Effector memory CD8-positive, alpha-beta T cell (primary cell): ENCODE measurements around the gene ZNF688.
"Not testable (repeated sequence)": the region's sequence is repeated elsewhere in the genome, so short reads cannot be mapped to it uniquely, and the experiment has no call there.

Experiments
- ATAC-seq: fragments of 150-1000 bp; cut with Tn5 transposase; replicated peaks from 2 replicates; pipeline ENCODE4 v1.10.0; 2021; ENCODE audit warnings: mild to moderate bottlenecking, moderate library complexity
- DNase-seq, 3 experiments: peaks; one replicate each; pipeline ENCODE4 v3.0.0; 2021
- H3K27ac Mint-ChIP-seq, 2 donors: one replicate each; pipeline ENCODE4 v1.8.0; 2022; ENCODE audit warnings: mild to moderate bottlenecking in 2 of 2, mixed read lengths in 2 of 2, moderate library complexity in 2 of 2
- H3K27me3 Mint-ChIP-seq, 2 donors: one replicate each; pipeline ENCODE4 v1.8.0; 2022; ENCODE audit warnings: mixed read lengths in 2 of 2
- H3K36me3 Mint-ChIP-seq: one replicate; pipeline ENCODE4 v1.8.0; 2022; ENCODE audit warnings: mild to moderate bottlenecking, moderate library complexity, mixed read lengths; ENCODE audit not compliant: insufficient read depth
- H3K4me1 Mint-ChIP-seq, 2 donors: one replicate each; pipeline ENCODE4 v1.8.0; 2022; ENCODE audit warnings: low read depth in 2 of 2, mixed read lengths in 2 of 2
- H3K4me3 Mint-ChIP-seq, 2 donors: one replicate each; pipeline ENCODE4 v1.8.0; 2022; ENCODE audit warnings: mild to moderate bottlenecking in 2 of 2, mixed read lengths in 2 of 2, moderate library complexity in 2 of 2
- H3K9me3 Mint-ChIP-seq, 2 donors: one replicate each; pipeline ENCODE4 v1.8.0; 2022; ENCODE audit warnings: mixed read lengths in 2 of 2

ZNF688 gene

GRCh38 chr16:30532285-30533145 lies 39.0 kb downstream of the ZNF688 start:
- Mint-ChIP-seq H3K4me1 (peaks cover 24 to 26% of the 10 kb centered on the region in 2 donors), H3K9me3 (no peaks in the 10 kb centered on the region), H3K27me3 (no peaks in the 10 kb centered on the region), H3K27ac (peak overlapping the region; percentile 69 to 98), H3K36me3 (peaks cover 19% of the 10 kb centered on the region), H3K4me3 (peak overlapping the region; percentile 56 to 79)
- DNase-seq (no peak), ATAC-seq (no peak)

GRCh38 chr16:30530163-30531037 lies 41.1 kb downstream of the ZNF688 start:
- no peak overlapping the region for H3K4me3 Mint-ChIP-seq
- ATAC-seq: no peak

GRCh38 chr16:30528799-30529457 lies 42.6 kb downstream of the ZNF688 start:
- Mint-ChIP-seq H3K4me1 (peaks cover 18 to 19% of the 10 kb centered on the region in 2 donors), H3K9me3 (no peaks in the 10 kb centered on the region), H3K27me3 (no peaks in the 10 kb centered on the region), H3K27ac (peak overlapping the region in 1 of 2 donors; percentile 88), H3K36me3 (peaks cover 21% of the 10 kb centered on the region), H3K4me3 (peak overlapping the region; percentile 25 to 88)
- ATAC-seq: no peak
- no peak for DNase-seq

More at GRCh38 chr16:30530163-30531037, 41.1 kb downstream of the ZNF688 start:
- no peaks in the 10 kb centered on the region for H3K9me3 Mint-ChIP-seq
- H3K4me1 Mint-ChIP-seq: peaks cover 23 to 24% of the 10 kb centered on the region in 2 donors
- no peak for DNase-seq
- H3K27ac Mint-ChIP-seq: peak overlapping the region in 1 of 2 donors; percentile 51
- no peaks in the 10 kb centered on the region for H3K27me3 Mint-ChIP-seq
- H3K36me3 Mint-ChIP-seq: peaks cover 25% of the 10 kb centered on the region

GRCh38 chr16:30527635-30528178 lies 43.8 kb downstream of the ZNF688 start:
- peak overlapping the region; percentile 88 for H3K4me3 Mint-ChIP-seq
- ATAC-seq: no peak

GRCh38 chr16:30526823-30527634 lies 44.5 kb downstream of the ZNF688 start:
- H3K27ac Mint-ChIP-seq: peak overlapping the region; percentile 88
- ATAC-seq (peak; percentile 80), DNase-seq (peak; percentile 69 to 83 (median 79))
- peaks cover 15 to 24% of the 10 kb centered on the region in 2 donors for H3K4me1 Mint-ChIP-seq
- no peaks in the 10 kb centered on the region for H3K9me3 Mint-ChIP-seq
- H3K4me3 Mint-ChIP-seq: peak overlapping the region; percentile 88
- peaks cover 26% of the 10 kb centered on the region for H3K36me3 Mint-ChIP-seq
- no peaks in the 10 kb centered on the region for H3K27me3 Mint-ChIP-seq

More at GRCh38 chr16:30527635-30528178, 43.8 kb downstream of the ZNF688 start:
- Mint-ChIP-seq H3K9me3 (no peaks in the 10 kb centered on the region), H3K27me3 (no peaks in the 10 kb centered on the region), H3K4me1 (peaks cover 14 to 19% of the 10 kb centered on the region in 2 donors), H3K36me3 (peaks cover 22% of the 10 kb centered on the region), H3K27ac (peak overlapping the region; percentile 88)
- no peak for DNase-seq

- peak; percentile 15 for ATAC-seq
- no peak for DNase-seq
- peaks cover 34% of the 10 kb centered on the region for H3K36me3 Mint-ChIP-seq
- no peaks in the 10 kb centered on the region for H3K9me3 Mint-ChIP-seq
- H3K4me1 Mint-ChIP-seq: peaks cover 15 to 25% of the 10 kb centered on the region in 2 donors
- no peaks in the 10 kb centered on the region for H3K27me3 Mint-ChIP-seq
- H3K4me3 Mint-ChIP-seq: peak within 1 kb of the TSS; percentile 88
- H3K27ac Mint-ChIP-seq: peak within 1 kb of the TSS; percentile 88
Measured at GRCh38 chr16:30526137-30526822, 45.2 kb downstream of the ZNF688 start, which contains the start of gene ZNF768. TSS of gene ZNF768 (minus strand) at chr16:30526566. CDS start at chr16:30526413, 153 bp downstream.

- H3K27ac Mint-ChIP-seq: no peak overlapping the region
- H3K27me3 Mint-ChIP-seq: no peaks in the 10 kb centered on the region
- peaks cover 15 to 25% of the 10 kb centered on the region in 2 donors for H3K4me1 Mint-ChIP-seq
- DNase-seq (no peak), ATAC-seq (no peak)
- H3K4me3 Mint-ChIP-seq: peak overlapping the region; percentile 67 to 74
- H3K9me3 Mint-ChIP-seq: no peaks in the 10 kb centered on the region
- H3K36me3 Mint-ChIP-seq: peaks cover 36% of the 10 kb centered on the region
Measured at GRCh38 chr16:30525844-30526136, 45.7 kb downstream of the ZNF688 start.

GRCh38 chr16:30524575-30525568 lies 46.6 kb downstream of the ZNF688 start:
- Mint-ChIP-seq H3K4me3 (peak overlapping the region in 1 of 2 donors; percentile 26), H3K4me1 (peaks cover 14 to 25% of the 10 kb centered on the region in 2 donors), H3K36me3 (peaks cover 42% of the 10 kb centered on the region), H3K27me3 (no peaks in the 10 kb centered on the region), H3K27ac (peak overlapping the region in 1 of 2 donors; percentile 38), H3K9me3 (no peaks in the 10 kb centered on the region)
- DNase-seq (no peak), ATAC-seq (no peak)

- H3K36me3 Mint-ChIP-seq: peaks cover 51% of the 10 kb centered on the region
- ATAC-seq (no peak), DNase-seq (no peak)
- no peaks in the 10 kb centered on the region for H3K9me3 Mint-ChIP-seq
- H3K27ac Mint-ChIP-seq: peak overlapping the region in 1 of 2 donors; percentile 51
- H3K27me3 Mint-ChIP-seq: no peaks in the 10 kb centered on the region
- H3K4me1 Mint-ChIP-seq: peaks cover 20 to 25% of the 10 kb centered on the region in 2 donors
- H3K4me3 Mint-ChIP-seq: no peak overlapping the region
Measured at GRCh38 chr16:30523768-30524574, 47.5 kb downstream of the ZNF688 start.

- peak overlapping the region; percentile 26 to 51 for H3K27ac Mint-ChIP-seq
- H3K27me3 Mint-ChIP-seq, ATAC-seq, H3K4me3 Mint-ChIP-seq, H3K9me3 Mint-ChIP-seq, DNase-seq: not testable (repeated sequence)
- H3K36me3 Mint-ChIP-seq: peaks cover 61% of the 10 kb centered on the region
- H3K4me1 Mint-ChIP-seq: peaks cover 23 to 26% of the 10 kb centered on the region in 2 donors
Measured at GRCh38 chr16:30522702-30523463, 48.6 kb downstream of the ZNF688 start.
